ENCODE results near the gene EEF1A1. TPM values are rescaled to one million over a fixed set of nuclear protein-coding genes. Genes with fewer than 3 reads are reported as not detected.
"Not testable (repeated sequence)": the region's sequence is repeated elsewhere in the genome, so short reads cannot be mapped to it uniquely, and the experiment has no call there.

EEF1A1 gene
- total and polyA plus RNA-seq, 3 donors from 2014 or later: 2,869 to 5,086 (median 5,046) TPM

DNA sequence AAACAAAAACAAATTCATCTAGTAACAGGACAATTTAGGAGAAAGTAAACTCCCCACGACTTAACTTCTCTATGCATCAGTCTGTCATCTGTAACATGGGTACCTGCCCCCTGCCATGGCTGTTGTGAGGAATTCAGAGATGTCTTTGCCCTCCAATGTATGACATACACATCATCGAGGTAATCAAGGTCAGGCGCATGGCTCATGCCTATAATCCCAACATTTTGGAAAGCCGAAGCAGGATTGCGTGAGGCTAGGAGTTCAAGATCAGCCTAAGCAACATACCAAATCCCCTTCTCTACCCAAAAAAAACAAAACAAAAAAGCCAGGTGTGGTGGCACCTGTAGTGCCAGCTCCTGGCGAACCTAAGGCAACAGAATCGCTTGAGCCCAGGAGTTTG lies 9.0 kb downstream of the EEF1A1 start:
- H3K4me3 ChIP-seq: no peak overlapping the region

GRCh38 chr6:73509851-73510250 lies 11.0 kb downstream of the EEF1A1 start:
- Histone ChIP-seq H3K27ac (no peak overlapping the region), H3K36me3 (ENCODE audit: low read depth, missing control alignments) (no peaks in the 10 kb centered on the region), H3K4me3 (no peak overlapping the region), H3K9me3 (no peaks in the 10 kb centered on the region), H3K27me3 (no peaks in the 10 kb centered on the region), H3K4me1 (no peaks in the 10 kb centered on the region)
- intact Hi-C loops (cut with DNase I; ENCODE audit: low total_unique reads): no loop called here
- no peak for TF ChIP-seq POLR2A (IDR thresholded peaks at IDR 0.05)
- TF ChIP-seq CTCF (IDR thresholded peaks at IDR 0.05): no peak
- DNase-seq: no peak
- WGBS, 2 donors: 88 to 89% methylated on average over 1 of the region's 1 CpG

More for the DNA sequence above, 9.0 kb downstream of the EEF1A1 start:
- TF ChIP-seq CTCF (IDR thresholded peaks at IDR 0.05) (no peak), POLR2A (IDR thresholded peaks at IDR 0.05) (no peak)
- intact Hi-C loops (cut with DNase I; ENCODE audit: low total_unique reads): no loop called here
- WGBS, 2 donors: 94 to 96% methylated on average over 7 of the region's 7 CpGs
- Histone ChIP-seq H3K27me3 (no peaks in the 10 kb centered on the region), H3K27ac (no peak overlapping the region), H3K36me3 (ENCODE audit: low read depth, missing control alignments) (no peaks in the 10 kb centered on the region), H3K4me1 (peaks cover 18% of the 10 kb centered on the region), H3K9me3 (no peaks in the 10 kb centered on the region)
- DNase-seq: no peak

DNA sequence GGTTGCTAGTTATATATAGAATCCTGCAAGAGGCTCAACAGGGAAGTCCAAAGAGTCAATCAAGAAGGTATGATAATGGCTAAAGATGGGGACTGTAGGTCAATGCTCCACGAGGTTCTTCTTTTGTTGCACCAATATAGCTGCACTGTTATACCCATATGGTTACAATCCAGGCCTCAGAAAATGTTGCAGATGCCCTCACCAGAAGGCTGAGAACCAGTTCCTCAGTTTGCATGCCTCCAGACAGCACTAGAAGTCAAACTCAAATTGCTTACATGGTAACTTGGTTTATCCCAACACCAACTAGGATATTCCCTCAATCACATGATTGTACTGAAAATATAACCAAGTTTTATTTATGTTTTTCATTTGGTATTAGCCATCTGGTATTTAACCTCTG lies 12.1 kb downstream of the EEF1A1 start:
- TF ChIP-seq CTCF (IDR thresholded peaks at IDR 0.05) (no peak), POLR2A (IDR thresholded peaks at IDR 0.05) (no peak)
- no peaks in the 10 kb centered on the region for H3K4me1 ChIP-seq
- H3K27me3 ChIP-seq: no peaks in the 10 kb centered on the region
- no peak for DNase-seq
- H3K27ac ChIP-seq: no peak overlapping the region
- 56 to 57% methylated on average over 1 of the region's 1 CpG for WGBS, 2 donors
- H3K9me3 ChIP-seq: no peaks in the 10 kb centered on the region
- intact Hi-C loops (cut with DNase I; ENCODE audit: low total_unique reads): no loop called here
- H3K36me3 ChIP-seq (ENCODE audit: low read depth, missing control alignments): no peaks in the 10 kb centered on the region
- H3K4me3 ChIP-seq: no peak overlapping the region

GRCh38 chr6:73506246-73506645 lies 14.6 kb downstream of the EEF1A1 start:
- WGBS, 2 donors: 75 to 79% methylated on average over 6 of the region's 6 CpGs
- no peak for TF ChIP-seq CTCF (IDR thresholded peaks at IDR 0.05)
- no peak for TF ChIP-seq POLR2A (IDR thresholded peaks at IDR 0.05)
- intact Hi-C loops (cut with DNase I; ENCODE audit: low total_unique reads): no loop called here

DNA sequence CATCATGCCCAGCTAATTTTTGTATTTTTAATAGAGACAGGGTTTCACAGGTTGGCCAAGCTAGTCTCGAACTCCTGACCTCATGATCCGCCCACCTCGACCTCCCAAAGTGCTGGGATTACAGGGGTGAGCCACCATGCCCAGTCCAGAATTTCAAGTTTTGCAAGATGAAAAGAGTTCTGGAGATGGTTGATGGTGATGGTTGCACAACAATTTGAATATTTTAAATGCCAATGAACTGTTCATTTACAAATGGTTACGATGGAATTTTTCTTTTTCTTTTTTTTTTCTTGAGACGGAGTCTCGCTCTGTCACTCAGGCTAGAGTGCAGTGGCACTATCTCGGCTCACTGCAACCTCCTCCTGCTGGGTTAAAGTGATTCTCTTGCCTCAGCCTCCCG lies 15.1 kb downstream of the EEF1A1 start:
- 96 to 98% methylated on average over 8 of the region's 8 CpGs for WGBS, 2 donors
- H3K4me3 ChIP-seq; DNase-seq; H3K36me3 ChIP-seq (ENCODE audit: low read depth, missing control alignments); intact Hi-C loops (cut with DNase I; ENCODE audit: low total_unique reads); H3K27ac ChIP-seq; H3K27me3 ChIP-seq; H3K4me1 ChIP-seq; H3K9me3 ChIP-seq: not testable (repeated sequence)

More at GRCh38 chr6:73506246-73506645, 14.6 kb downstream of the EEF1A1 start:
- Histone ChIP-seq H3K36me3 (ENCODE audit: low read depth, missing control alignments) (no peaks in the 10 kb centered on the region), H3K9me3 (no peaks in the 10 kb centered on the region), H3K4me1 (no peaks in the 10 kb centered on the region), H3K27me3 (no peaks in the 10 kb centered on the region), H3K4me3 (no peak overlapping the region), H3K27ac (no peak overlapping the region)
- DNase-seq: no peak

Measured in testis (tissue), 3 donors.